ENCODE measurements around the gene ISOC2. TPM values are rescaled to one million over a fixed set of nuclear protein-coding genes. Genes with fewer than 3 reads are reported as not detected.

ISOC2 gene
- total and polyA plus RNA-seq, 9 of the 15 experiments (the other 6 are each of a cell fraction or from before 2014, with no cell fraction given), result 1.2 to 229 (median 58.3) TPM

GRCh38 chr19:55493645-55494171, 32.3 kb upstream of the ISOC2 start:
- POLR2A ChIA-PET, result interaction anchor here (0.6 to 2.8 kb wide), 3 partner anchors 9 to 161 kb away, joined by 3 to 12 read pairs (median 11); partner anchors contain the start of gene NAT14
- WGBS (ENCODE audit: insufficient coverage, low coverage, missing lambda C conversion rate), result 59% methylated on average over 18 of the region's 38 CpGs
- H3K9me3 ChIP-seq (replicated peaks; ENCODE audit: control insufficient read depth, insufficient read depth, low read depth, low read length), result no peaks in the 10 kb centered on the region
- BruUV-seq (replicated peaks), result no TSS peak
- CTCF ChIA-PET (ENCODE audit: low intra/inter-chr PET ratio), result no interaction called here
- in situ Hi-C loops (cut with MboI) (no loop called here), intact Hi-C loops (cut with micrococcal nuclease) (no loop called here)
- H3K36me3 ChIP-seq (ENCODE audit: control insufficient read depth, insufficient read depth, low read length), result no peaks in the 10 kb centered on the region
- no peak for TF ChIP-seq E2F4 (CRISPR knock-in tag; IDR thresholded peaks at IDR 0.05; ENCODE audit: low read depth)
- no peak for TF ChIP-seq TSC22D4 (tag; IDR thresholded peaks at IDR 0.05)
- no peak for TF ChIP-seq MYBL2 (IDR thresholded peaks at IDR 0.05; ENCODE audit: low read depth)
- no peak for TF ChIP-seq MYBL2 (CRISPR knock-in tag; IDR thresholded peaks at IDR 0.05; ENCODE audit: borderline replicate concordance)
- TF ChIP-seq NFIC (IDR thresholded peaks at IDR 0.05), result no peak
- no peak for TF ChIP-seq POLR2AphosphoS2 (IDR thresholded peaks at IDR 0.05; ENCODE audit: low read length)
- no peak for TF ChIP-seq ATF6 (CRISPR knock-in tag; IDR thresholded peaks at IDR 0.05)
- TF ChIP-seq OTX1 (CRISPR knock-in tag; IDR thresholded peaks at IDR 0.05), result no peak
- no peak for TF ChIP-seq ZC3H8 (IDR thresholded peaks at IDR 0.05)
- TF ChIP-seq ARNT (IDR thresholded peaks at IDR 0.05), result no peak
- TF ChIP-seq E2F3 (CRISPR knock-in tag; IDR thresholded peaks at IDR 0.05), result no peak
- TF ChIP-seq MAX (CRISPR knock-in tag; IDR thresholded peaks at IDR 0.05), result no peak
- no peak for TF ChIP-seq STAG1 (CRISPR knock-in tag; IDR thresholded peaks at IDR 0.05; ENCODE audit: borderline replicate concordance)
- no peak for TF ChIP-seq KAT8 (IDR thresholded peaks at IDR 0.05; ENCODE audit: low read depth)
- no peak for TF ChIP-seq EWSR1 (IDR thresholded peaks at IDR 0.05; ENCODE audit: borderline replicate concordance, low read depth, partially characterized antibody)
- no peak for TF ChIP-seq ZNF384 (IDR thresholded peaks at IDR 0.05; ENCODE audit: low read depth, low read length)
- no peak for TF ChIP-seq MCM3 (IDR thresholded peaks at IDR 0.05)
- no peak for TF ChIP-seq ELF2 (CRISPR knock-in tag; IDR thresholded peaks at IDR 0.05)
- no peak for TF ChIP-seq CTCFL (IDR thresholded peaks at IDR 0.05; ENCODE audit: borderline replicate concordance, insufficient read depth, low read depth, low read length, poor library complexity, severe bottlenecking)
- no peak for TF ChIP-seq RBM25 (IDR thresholded peaks at IDR 0.05; ENCODE audit: low read depth, low read length, severe bottlenecking)
- H3K4me3 ChIP-seq, result no peak overlapping the region
- DNase-seq (ENCODE audit: extremely low read depth in 1 of 4, low spot score in 3 of 4), result no peak
- peak overlapping the region in 1 of 2 experiments; percentile 74; a peak in 2 of 4 replicates for H3K9ac ChIP-seq (ENCODE audit: insufficient read depth in 1 of 2, low read depth in 2 of 2, low read length in 2 of 2)
- peaks cover 0 to 4% of the 10 kb centered on the region in 2 experiments; a peak in 1 of 5 replicates for H3K27me3 ChIP-seq (ENCODE audit: control insufficient read depth in 2 of 2, insufficient read depth in 2 of 2, low read length in 2 of 2)
- no peak for ATAC-seq
- no peaks in the 10 kb centered on the region for H3K9me1 ChIP-seq (ENCODE audit: control insufficient read depth, insufficient read depth, low read length)
- H4K20me1 ChIP-seq (replicated peaks; ENCODE audit: control insufficient read depth, insufficient read depth, low read length), result no peaks in the 10 kb centered on the region
- H3K27ac ChIP-seq (ENCODE audit: extremely low read depth, low read depth, low read length), result no peak overlapping the region
- H3K79me2 ChIP-seq (ENCODE audit: control insufficient read depth, insufficient read depth, low read length), result no peaks in the 10 kb centered on the region
- peak overlapping the region; percentile 93 for H2AFZ ChIP-seq (ENCODE audit: low read depth, low read length)
- H3K4me2 ChIP-seq (ENCODE audit: insufficient read depth, low read length), result peak overlapping the region; percentile 78; the same call in 1 of the 2 replicates
- FAIRE-seq, result no peak
- peaks cover 12 to 53% of the 10 kb centered on the region in 2 experiments for H3K4me1 ChIP-seq (replicated peaks in 1 of 2; ENCODE audit: control insufficient read depth in 2 of 2, insufficient read depth in 2 of 2, low read length in 2 of 2)
